Activated CD4-positive, alpha-beta T cell treated with anti-CD3 and anti-CD28 coated beads for 24 hours (primary cell): Measurements from ENCODE around the gene NCOA7.

Experiments
- DNase-seq, 2 donors: peaks; one replicate each; pipeline ENCODE4 v3.0.0-alpha.2; 2020; ENCODE audit warnings: low read depth in 2 of 2

The NCOA7 gene

GRCh38 chr6:125812394-125813292 lies 21.9 kb downstream of the NCOA7 start:
- no peak for DNase-seq

DNA sequence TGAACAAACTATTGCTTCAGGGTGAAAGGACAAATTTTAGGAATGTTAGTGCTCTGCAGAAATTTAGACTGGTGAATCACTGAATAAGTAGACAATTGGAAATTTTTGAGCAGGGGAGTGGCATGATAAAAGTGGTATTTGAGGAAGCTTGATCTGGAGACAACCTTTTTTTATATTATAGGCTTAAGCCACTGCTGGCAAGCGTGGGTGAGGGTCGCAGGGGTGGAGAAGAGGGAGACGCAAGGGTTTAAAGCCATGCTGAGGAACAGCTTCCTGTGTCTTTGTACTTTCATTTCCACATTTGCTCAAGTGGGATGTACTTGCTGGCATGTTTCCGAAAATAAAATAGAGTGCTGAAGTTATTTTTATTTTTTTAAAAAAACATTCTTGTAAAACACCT lies 23.7 kb downstream of the NCOA7 start:
- DNase-seq: no peak

- DNase-seq: no peak
Measured at GRCh38 chr6:125815080-125815910, 24.5 kb downstream of the NCOA7 start.

- DNase-seq: no peak
Measured at GRCh38 chr6:125816828-125817280, 26.1 kb downstream of the NCOA7 start.

DNA sequence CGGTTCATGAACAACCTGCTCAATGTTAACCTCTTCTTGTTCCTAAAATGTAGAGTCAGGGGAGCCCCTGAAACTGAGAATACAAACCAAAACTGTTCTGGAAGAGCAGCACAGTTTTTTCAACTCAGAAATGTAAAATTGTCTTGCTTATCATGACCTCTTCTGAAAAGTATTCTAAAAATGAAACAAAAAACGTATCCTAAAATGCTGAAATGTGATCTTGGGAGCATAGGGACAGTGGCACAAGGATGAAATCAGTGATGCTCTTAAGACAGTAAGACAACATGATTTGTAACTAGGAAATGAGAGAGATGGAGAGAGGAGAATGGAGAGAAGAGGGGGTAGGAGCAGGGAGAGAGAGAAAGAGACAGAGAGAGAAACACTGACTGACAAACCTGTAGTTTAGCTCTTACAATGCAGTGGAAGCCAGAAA lies 27.5 kb downstream of the NCOA7 start:
- DNase-seq: no peak

DNA sequence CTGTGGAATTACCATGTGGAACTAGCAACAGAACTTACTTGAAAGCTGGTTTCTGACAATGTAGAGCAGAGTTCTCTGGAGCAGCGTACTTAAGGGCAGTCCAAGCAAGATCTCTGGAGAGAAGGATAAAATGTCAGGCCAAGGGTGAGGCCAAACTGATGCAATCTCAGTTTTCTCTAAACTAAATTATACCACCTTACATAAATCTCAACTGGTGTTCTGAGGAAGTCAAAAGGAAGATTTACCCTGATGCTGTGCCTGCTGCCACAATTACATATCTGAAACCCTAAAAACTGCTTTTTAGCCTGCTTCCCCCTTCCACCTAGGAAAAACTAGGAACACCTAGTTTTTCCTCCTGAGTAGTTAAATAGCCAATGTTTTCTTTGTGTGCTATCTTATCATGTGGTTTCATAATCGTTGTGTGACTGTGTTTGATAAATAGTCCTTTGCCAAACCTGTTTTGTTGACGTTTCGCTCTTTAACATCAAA lies 28.1 kb downstream of the NCOA7 start:
- no peak for DNase-seq

- no peak for DNase-seq
Measured at GRCh38 chr6:125819535-125820326, 29.0 kb downstream of the NCOA7 start.

GRCh38 chr6:125821825-125822281 lies 31.1 kb downstream of the NCOA7 start:
- DNase-seq: no peak

- no peak for DNase-seq
Measured at GRCh38 chr6:125823180-125823579, 32.4 kb downstream of the NCOA7 start.

GRCh38 chr6:125824946-125825771 lies 34.4 kb downstream of the NCOA7 start:
- no peak for DNase-seq

DNA sequence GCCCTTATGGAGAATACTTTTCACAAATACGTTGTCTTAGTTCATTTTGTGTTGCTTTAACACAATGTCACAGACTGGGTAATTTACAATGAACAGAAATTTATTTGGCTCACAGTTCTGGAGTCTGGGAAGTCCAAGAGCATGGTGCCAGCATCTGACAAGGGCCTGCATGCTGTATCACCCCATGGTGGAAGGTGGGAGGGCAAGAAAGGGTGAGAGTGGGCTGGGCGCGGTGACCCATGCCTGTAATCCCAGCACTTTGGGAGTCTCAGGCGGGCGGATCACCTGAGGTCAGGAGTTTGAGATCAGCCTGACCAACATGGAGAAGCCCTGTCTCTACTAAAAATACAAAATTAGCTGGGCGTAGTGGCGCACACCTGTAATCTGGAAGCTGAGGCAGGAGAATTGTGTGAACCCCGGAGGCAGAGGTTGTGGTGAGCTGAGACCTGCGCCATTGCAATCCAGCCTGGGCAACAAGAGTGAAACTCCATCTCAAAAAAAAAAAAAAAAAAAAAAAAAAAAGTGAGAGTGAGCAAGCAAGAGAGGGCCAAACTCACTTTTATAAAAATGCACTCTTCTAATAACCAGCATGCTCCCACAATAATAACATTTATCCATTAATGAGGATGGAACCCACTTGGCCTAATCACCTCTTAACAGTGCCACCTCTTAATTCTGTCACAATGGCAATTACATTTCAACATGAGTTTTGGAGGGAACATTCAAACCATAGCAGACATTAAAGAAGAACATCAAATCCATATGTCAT lies 36.1 kb downstream of the NCOA7 start:
- no peak for DNase-seq

DNA sequence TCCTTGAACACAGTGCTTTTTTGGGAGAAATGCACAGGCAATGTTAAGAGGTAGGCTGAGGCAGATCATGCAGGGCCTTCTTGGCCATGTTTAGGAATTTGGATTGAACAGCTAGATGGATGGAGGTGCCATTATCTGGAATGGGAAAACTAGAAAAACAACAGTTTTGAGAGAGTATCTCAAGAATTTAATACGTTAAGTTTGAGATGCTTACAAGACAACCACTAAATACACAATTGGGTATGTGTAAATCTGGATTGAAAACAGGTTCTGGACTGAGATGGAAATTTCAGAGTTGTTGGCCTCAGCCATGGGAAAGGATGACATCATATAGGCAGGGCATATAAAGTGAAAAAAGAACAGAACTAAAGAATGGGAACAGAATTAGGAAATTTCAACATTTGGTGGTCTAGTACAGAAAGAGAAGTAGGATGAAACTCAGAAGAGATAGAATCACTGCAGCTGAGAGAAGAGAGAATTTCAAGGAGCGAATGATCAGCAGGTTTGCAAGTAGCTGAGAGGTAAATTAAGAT lies 37.1 kb downstream of the NCOA7 start:
- no peak for DNase-seq

DNA sequence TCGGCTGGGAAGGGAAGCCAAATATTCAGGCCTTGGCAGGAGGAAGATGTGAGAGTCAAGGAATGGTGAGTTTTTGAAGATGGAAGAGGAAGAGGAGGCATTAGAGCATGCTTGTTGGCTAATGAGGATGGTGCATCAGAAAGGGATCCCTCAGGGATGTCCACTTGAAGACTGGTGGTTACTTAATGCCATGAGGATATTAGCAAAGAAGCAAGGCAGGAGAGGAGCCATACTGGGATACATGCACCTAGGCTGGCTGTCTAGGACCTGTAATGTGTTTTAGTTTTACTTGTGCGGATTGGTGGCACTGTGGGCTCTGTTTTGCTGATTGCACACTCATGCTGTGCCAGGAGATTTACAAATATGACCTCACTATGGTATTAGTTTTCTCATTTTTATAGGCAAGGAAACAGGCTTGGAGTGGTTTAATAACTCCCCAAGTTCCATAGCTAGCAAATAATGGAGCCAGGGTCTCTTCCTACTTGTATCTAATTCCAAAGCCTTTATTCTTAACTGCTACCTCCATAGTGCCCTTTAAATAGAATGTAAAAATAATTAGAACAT lies 37.8 kb downstream of the NCOA7 start:
- no peak for DNase-seq

DNA sequence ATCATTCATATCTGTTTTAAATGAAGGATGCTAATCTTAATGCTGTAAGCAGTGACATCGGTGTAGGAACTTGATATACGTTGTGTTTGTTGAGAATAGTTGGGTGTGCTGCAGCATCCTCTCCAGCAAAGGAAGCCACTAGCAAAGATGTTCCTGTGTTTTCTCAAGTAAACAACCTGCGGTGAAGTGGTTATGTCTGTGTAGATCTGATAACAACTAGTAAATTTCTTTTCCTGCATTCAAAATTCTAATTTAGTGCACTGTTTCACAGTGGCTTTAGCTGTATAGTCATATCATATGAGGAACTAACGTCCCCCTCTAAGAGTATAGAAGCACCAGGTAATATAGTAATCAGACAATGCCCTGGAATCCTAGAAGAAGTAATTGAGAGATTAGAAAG lies 38.7 kb downstream of the NCOA7 start:
- DNase-seq: no peak

DNA sequence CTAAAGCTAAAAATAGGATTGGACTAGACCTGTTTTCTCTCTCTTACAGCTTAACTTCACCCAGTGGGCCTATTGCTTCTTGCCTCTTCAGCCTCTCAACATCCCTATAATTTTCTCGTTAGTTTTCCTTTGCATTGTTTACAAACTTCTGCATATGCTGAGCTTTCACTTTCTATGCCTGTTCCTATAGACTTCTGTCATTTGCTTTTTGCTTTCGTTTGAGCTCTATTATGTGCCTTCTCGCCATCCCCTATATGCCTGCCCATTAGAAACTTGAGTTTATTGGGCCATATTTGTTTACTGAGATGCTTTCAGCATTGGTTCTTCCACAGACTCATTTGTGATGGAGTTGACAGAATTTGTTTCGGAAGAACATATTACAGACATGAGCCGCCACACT lies 40.9 kb downstream of the NCOA7 start:
- no peak for DNase-seq

GRCh38 chr6:125832391-125833117 lies 41.8 kb downstream of the NCOA7 start:
- no peak for DNase-seq

- no peak for DNase-seq
Measured at GRCh38 chr6:125834348-125834747, 43.6 kb downstream of the NCOA7 start.

DNA sequence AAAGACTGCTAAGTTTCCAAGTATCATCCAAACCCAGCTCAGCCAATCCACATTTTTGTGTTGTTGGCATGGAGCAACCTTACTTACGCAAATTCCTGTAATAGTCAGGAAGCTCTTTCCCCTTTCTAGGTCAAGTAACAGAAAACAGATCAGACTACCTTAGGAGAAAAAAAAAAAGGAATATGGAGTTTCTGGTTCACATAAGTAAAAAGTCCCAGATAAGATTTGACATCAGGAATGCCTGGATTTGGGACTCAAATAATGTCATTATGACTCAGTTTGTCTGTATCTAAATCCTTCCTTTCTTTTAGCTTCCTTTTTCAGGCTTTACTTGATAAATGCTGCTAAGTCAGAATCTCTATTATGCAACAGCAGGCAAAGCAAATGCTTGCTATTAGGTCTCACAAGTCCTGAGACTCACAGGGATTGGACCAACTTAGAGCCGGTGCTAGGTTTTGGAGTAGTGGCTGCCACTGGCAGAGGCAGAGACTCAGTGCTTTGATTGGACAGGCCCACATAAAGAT lies 44.5 kb downstream of the NCOA7 start:
- DNase-seq: no peak
